NCI-H82 treated with DMSO at 0.1 percent for 48 hours (cell line): ENCODE data around the gene GLIS1.

Experiments
- DNase-seq: peaks from one replicate; lab custom pipeline; 2025; ENCODE audit not compliant: unreplicated experiment; lab: John Stamatoyannopoulos, UW

GLIS1 gene

DNA sequence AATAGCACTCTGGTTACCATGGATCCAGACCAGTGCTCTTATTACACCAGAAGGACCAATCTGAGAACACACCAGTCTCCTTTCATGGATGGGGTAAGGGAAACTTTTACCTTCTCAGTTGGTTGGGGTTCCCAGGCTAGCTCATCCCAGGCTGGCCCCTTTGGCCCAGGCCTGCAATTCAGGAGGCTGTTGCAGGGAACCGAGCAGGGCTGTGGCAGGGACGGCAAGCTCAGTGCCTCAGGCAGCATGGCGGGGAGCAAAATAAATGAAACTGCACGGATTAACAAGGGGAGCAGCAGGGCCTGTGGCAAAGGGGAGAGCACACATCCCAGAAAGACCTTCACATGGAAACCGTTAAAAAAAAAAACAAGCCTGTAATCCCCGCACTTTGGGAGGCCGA is 222.8 kb downstream of the GLIS1 start:
- DNase-seq, result no peak

DNA sequence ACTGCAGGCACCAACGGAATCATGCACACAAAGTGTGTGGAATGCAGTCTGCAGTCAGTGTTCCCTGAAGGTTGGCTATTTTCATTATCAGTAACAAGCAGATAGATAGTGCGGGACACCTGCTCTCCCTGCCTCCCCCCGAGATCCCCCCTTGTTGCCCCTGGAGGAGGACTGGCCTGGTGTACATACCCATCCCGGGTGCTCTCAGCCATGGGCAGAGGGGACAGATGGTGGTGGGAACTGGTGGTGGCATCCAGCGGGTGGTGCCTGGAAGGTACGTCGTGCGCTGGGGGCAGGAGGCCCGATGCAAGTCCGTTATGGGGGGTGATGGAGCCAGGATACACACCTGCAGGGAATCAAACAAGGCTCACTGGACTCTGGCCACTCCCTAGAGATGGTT is 224.5 kb downstream of the GLIS1 start:
- no peak for DNase-seq

DNA sequence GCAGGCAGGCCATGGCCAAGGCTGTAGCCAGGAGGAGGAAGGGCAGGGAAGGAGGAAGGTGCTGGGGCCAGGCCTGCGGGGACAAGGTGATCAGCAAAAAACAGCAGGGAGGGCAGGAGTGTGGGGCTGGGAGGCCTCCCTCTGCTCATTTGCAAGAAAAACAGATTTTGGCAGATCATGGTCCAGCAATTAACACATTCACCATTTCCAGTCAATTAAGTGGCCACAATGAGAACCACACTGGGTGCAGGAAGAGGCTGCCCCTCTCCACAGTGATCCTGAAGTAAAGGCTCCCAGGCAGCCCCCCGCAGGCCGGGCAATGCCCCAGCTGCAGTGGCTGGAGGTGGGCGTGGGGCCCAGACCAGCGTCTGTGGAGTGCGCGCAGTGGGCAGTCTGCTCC is 225.1 kb downstream of the GLIS1 start:
- no peak for DNase-seq

DNA sequence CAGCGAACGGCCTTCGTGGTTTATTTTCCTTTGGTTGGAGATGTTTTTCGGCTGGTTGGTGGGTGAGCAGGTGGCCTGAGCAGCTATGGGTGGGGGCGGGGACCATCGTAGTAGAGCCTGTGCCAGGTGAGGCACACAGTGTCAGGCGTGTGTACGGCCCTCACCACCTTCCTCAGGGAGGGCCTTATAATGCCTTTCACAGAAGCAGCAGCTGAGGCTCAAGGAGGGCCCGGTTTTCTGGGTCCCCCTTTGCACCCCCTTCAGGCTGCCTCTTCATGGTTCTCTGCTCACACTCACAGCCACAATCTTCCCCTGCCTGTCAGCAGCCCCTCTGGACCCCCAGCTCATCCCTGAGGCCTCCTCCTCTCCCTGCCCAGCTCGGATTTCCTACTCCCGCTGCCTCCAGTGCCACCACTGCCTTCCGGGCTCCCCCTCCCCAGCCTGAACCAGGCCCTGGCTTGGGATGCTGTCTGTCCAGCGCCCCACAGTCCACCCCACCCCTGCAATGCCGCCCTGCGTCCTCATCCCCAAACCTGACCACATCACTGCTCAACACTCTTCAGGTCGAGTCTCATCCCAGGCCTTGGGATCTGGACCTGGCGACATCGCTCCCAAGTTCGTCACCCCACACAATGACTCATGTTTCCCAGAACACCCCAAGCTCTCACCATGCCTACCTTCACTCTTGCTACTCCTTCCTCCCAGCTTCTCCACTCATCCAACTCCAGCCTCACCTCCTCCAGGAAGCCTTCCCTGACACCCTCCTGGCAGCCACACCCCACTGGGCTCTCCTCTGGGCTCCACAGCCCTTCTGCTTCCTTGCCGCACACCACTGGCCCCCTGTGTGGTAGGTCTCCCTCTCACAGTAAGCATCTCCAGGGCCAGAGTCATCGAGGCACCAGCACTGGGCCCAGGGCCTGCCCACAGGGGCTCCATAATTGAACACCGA is 225.9 kb downstream of the GLIS1 start:
- no peak for DNase-seq

DNA sequence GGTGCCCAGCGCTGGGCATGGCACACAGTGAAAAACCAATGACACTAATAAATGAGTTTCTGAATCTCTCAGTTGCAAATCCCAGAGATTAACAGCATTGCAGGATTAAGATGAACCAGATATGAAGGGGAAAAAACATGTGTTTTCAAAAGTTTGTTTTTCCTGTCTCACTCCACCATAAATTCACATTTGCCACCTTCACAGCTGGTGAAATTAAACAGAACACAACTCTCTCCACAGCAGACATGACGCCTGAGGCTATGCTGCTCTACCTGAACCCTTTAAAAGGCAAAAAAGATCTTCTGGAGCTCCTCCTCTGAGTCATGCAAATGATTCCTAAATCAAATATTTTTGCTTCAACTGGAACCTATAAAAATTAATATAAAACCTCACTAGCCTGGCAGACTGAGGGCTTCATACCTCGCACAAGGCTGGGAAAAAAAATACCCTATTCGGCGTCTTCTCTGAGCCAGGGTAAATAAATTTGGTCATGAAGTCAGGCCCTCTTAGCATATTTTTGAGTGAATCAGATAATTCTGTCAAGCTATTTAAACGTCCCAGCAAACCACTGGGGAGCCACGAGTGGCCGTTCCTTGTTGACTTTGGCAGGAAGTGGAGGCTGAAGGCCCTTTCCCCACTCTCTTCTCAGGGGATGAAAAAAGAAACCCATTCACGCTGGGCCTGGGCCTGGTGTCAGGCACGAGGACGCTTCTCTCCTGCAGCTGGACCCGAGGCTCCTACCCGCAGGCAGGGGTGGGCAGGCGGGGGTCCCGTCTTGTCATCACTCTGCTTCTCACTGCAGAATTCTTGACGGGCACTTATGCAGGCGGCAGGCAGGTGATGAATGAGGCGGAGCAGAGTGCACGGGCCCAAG is 226.8 kb downstream of the GLIS1 start:
- no peak for DNase-seq

DNA sequence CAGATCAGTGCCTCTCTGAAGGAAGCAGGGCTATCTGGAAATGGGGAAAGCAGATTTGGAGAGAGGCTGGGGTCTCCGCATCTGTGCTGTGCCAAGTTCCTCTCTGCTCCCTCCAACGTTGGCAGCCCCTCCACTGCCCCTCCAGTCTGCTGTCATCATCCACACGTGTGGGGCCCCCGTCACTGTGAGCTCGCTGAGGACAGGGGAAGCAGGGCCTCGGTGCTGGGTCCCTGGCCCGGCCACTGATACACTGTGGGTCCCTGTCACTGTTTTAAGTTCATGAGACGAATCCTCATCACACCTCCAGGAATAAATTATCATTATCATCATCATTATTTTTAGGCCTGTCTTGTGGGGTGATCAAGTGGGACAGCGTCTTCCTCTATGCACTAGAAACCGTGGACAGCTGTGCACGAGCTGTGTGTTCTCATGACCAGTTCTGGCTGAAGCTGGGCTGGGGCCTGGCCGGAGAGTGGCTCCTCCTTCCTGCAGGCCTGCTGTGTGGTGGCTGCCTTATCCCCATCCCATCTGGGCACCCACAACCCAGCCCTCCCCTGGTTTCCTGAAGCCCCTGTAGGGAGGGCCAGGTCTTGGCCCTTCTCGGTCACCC is 227.5 kb downstream of the GLIS1 start:
- DNase-seq, result no peak

DNA sequence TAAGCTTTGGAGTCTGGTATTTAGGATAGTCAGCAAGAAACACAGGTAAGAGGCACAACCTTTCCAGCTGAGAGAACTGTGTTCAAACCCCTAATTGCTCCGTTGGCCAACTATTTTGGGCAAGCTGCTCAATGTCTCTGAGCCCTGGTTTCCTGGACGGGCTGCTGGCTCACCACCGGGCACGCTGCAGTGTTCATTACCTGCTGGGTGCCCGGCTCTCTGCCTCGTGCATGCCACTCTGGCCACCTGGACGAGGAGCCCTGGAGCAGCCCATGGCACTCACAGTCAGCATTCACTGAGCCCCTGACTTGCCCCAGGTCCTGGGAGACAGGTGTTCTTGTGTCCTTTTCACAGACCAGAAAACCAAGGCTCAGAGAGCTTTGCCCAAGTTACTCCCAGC is 228.7 kb downstream of the GLIS1 start:
- no peak for DNase-seq

DNA sequence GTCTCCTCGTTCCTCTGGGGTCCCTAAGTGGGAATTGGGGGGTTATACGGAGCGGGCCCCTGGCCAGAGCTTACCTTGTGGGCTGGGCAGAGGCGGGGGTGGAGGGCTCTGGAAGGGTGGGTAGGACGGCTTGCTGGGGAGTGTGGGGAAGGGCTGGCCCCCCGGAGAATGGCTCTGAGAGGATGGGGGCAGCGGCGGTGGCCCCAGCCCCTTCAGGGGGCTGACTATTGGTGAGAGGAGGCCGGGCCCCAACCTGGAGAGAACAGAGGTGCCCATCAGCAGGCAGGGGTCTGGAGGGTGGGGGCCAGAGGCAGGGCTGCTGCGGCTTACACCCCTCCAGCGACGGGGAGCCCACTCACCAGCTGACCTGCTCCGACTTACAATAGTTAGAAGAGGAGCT is 229.2 kb downstream of the GLIS1 start:
- DNase-seq, result no peak

DNA sequence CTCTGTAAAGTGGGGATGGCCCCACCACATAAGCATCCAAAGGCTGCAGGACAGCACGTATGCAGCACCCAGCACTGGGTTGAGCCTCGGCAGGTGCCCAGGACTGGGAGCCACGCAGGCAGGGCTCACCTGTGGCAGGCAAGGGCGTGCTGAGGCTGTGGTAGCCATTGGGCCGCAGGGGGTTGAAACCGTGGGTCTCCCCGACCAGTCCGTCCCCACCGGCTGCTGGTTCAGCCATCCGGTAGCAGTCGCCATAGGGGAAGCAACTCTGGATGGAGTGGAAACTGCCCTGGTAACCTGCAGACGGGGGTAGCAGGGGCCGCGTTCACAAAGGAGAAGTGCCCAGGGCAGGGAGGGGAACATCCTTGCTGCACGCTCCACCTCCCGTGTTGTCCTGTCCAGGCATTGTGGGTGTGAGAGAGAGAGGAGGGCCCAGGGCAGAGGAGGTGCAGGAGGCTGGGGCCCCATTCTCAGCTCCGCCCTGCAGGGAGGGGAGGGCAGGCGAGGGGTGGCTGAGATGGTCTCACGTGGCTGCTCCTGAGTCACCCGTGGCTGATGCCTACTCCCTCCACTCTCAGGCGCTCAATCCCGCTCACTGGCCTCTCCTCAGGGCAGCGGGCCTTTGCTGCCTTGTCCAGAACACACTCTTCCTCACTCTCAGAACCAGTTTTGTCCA is 229.8 kb downstream of the GLIS1 start:
- no peak for DNase-seq

DNA sequence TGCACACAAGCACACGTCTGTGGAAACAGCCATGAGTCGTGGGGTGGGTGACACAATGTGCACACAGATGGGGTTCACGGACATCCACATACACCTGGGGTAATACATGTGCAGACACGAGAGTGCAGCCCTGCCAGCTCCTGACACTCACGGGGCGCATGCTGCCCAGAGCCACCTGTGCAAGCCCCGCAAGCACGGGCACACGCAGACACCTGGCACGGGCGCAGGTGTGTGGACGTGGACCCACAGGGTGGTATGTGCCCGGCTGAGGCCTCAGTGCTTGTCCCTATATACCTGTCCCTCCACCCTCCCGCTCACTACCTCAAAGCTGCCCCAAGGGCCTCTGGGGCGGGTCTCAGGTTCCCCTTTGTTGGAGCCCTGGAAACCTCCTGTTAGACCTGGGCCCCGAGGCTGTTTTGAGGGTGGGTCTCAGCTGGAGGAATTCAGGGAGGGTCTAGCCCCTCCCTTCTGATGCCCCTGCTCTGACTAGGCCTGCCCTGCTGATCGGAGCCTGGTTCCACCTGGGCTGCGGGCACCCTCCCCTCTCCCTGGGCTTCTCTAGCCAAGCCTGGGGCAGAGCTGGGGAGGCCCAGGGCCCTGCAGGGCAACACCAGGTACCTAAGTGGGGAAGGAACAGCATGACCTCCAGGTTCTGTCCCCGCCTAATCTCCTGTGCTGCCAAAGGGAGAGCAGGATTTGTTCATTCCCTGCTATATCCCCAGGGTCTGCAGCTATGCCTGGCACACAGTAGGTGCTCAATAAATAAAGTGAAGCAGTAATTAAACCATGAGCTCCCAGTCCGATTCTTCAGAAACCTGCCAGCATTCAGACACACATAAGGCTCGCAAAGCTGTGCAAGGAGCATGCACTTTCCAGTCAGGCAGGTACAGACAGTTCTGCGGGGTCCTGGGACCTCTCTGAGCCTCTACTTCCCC is 230.6 kb downstream of the GLIS1 start:
- no peak for DNase-seq

DNA sequence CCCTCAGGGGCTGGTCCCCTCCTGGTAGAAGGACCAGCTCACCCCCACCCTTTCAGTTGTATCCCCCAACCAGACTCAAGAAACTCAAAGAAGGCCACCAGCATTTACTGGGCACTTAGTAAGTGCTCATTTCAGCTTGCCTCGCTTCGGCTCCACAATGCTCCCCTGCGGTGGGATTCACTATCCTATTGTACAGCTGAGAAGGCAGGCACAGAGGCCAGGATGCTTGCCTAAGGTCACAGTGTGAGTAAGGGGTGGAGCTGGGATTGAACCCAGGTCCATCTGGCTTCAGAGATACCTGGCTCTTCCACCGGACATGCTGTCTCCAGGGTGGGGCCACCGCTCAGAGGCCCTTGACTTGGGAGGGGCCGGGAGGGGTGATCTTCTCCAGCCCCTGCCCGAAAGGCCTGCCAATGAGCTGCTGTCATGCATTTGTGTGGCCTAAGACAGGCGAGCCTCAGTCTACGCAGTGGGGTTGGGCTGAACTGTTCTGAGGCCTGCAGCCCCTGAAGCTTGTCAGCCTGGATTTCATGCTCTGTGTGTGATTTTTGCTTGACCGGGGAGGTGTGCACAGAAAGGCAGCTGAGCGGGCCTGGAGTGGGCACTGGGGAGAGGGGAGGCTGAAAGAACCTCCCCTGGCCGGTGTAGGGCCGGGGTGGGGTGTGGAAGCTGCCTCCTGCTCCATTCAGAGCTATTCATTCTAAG is 231.7 kb downstream of the GLIS1 start:
- no peak for DNase-seq

DNA sequence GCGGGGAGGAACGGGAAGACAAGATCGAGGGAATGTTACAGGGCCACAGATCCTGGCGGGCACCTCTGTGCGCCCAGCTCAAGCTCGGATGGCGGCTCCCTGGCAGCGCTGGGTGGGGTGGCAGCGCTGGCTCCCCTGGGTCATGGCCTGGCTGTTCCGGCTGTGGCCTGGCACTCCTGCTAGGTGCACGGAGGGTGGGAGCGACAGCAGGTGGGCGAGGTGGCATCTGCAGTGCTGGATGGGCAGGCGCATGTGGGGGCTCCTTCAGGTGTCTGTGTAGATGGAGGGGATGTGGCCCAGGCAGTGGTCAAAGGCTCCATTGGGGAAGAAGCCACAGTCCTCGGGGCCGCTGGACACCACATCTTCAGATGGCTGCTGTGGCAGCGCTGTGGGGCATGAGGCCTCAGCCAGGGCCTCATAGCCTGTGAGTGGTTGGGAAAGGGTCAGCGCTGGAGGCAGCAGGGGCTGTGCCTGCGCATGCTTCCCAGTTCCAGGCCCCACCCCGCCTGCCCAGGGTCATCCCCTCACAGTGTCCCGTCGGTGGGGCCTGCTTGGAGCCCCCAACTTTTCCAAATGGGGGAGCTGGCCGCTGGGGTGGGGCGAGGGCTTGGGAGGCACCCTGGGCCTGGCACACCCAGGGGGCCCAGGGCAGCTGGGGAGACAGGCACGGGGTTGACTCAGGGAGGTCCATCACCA is 232.5 kb downstream of the GLIS1 start:
- DNase-seq, result no peak

DNA sequence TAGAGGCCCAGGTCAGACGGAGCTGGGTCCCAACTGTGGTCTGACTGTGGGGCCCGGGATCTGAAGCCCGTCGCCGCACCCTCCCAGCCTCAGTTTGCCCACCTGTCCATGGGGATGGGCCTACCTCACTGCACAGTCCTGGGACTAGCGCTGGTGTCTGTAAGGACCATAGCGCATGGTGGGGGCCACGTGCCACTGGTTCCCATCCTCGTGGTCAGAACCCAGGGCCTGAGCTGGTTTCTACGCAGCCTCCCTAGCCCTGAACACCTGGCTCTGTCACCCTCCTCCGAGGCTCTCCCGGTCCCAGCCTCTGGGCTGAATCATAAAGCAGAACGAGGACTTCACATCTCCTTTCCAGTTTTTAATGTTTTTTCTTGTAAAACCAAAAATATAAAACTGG is 233.1 kb downstream of the GLIS1 start:
- DNase-seq, result no peak

DNA sequence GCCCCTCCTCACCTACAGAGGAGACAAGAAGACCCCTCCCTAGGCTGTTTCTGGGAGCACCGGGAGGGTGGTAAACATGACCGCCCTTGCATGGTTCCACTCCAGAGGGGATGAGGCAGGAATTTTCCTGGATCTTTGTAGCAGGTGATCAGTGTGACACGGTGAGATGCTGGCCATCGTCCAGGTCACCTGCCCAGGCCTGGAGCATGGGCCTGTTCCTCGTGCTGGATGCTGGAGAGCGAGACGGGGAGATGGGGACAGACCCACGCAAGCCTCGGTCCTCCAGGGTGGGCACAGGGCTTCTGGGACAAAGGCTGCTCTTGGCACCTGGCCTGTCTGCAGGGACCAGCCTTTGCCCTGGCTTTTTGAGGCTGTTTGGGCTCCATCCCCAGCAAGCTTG is 233.6 kb downstream of the GLIS1 start:
- DNase-seq, result no peak

DNA sequence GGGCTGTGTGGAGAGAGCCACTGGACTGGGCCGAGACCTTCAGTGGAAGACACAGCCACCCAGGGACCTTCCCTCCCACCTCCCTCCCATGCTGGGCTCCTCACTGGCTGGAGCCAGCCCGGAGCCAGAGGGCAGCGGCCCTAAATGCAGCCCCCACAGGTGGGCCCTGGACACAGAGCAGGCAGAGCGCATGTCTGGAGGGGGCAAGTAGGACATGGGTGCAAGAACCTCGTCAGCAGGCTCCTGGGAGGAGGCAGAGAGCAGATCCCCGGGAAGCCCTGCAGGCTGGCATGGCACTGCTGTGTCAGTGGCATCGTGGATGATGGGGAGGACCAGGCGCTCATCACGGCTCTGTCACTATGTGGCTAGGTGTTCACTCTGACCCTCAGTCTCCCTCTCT is 234.1 kb downstream of the GLIS1 start:
- no peak for DNase-seq

DNA sequence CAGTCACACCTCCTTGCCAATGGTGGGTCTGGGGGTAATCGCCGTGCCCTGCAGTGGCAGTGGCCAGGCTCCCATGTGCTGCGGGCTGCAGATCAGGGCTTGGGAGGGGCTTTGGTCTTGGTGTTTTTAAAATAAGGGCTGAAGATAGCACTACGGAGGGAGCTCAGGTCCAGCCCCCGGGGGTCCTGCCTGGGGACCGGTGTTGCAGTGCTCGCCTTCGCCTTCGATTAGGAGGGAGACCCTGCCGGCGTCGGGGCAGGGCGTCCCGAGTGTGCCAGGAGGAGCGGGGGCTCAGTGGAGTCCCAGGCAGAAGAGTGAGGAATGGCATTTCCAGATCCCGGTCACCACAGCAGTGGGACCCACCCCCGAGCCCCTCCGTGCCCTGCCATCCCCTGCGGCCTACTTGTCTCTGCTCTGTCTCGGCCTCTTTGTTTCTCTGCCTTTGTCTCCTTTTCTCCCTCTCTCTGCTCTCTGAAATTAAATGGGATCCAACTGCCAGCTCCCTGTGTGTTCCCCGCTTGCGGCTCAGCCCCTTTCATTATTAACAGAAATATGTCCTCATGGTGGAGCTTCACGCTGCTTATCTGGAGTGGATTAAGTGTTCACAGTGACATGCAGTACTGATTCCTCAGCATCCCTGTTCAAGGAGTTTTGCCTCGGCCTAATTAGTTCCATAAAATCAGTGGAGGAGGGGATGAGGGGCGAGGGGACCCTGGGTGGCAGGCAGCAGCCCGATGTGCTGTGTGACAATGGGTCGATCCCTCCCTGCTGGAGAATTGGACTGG is 235.3 kb downstream of the GLIS1 start:
- DNase-seq, result no peak

DNA sequence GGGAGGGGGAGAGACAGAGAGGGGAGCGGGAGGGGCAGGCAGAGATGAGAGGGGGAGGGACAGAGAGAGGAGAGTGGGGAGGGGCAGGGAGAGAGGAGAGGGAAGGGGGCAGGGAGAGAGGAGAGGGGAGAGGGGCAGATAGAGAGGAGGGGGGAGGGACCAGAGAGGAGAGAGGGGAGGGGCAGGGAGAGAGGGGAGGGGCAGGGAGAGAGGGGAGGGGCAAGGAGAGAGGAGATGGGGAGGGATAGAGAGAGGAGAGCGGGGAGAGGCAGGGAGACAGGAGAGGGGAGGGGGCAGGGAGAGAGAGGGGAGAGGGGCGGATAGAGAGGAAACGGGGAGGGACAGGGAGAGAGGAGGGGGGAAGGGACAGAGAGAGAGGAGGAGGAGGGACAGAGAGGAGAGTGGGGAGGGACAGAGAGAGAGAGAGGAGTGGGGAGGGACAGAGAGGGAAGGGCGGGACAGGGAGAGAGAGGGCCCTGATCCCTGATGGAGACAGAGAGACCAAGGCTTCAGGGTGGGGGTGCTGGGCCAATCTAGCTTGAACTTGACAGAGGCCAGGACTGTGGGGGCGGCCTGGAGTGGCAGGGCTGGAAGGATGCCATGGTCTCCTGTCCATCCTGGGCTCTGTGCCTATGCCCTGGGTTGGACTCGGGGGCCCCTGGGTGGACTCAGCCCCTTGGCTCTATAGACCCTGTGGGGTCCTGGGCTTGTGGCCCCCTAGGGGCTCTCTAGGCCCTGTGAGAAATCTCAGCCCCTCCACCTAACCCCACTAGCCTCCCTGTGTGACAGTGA is 236.1 kb downstream of the GLIS1 start:
- DNase-seq, result peak; percentile 79
